GM19099 (cell line): ENCODE data around the gene DLG2.

Source experiments
- POLR2A ChIP-seq: IDR thresholded peaks from 3 replicates; pipeline ENCODE4 v1.6.1; 2011; ENCODE audit warnings: low read depth; ENCODE audit not compliant: insufficient read length; ENCODE audit errors: extremely low read depth

DLG2 gene

DNA sequence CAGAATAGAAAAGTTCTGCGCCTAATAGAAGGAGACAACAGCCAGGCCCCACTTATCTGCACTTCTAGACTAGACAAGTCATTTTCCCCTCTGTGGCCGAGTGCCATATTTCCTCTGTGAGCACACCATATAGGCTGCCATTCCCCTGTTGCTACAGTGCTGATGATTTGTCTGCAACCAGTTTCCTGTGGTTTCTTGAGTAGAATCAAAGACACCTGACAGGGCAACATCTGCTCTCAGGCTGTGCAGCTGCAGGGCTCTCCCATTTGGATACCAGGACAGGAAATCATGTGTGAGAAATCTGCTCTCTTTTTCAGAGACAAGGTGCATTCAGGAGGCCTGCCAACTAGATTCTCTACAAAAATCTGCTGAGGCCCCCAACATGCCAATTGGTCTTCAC is 879.3 kb downstream of the DLG2 start:
- TF ChIP-seq POLR2A = no peak

DNA sequence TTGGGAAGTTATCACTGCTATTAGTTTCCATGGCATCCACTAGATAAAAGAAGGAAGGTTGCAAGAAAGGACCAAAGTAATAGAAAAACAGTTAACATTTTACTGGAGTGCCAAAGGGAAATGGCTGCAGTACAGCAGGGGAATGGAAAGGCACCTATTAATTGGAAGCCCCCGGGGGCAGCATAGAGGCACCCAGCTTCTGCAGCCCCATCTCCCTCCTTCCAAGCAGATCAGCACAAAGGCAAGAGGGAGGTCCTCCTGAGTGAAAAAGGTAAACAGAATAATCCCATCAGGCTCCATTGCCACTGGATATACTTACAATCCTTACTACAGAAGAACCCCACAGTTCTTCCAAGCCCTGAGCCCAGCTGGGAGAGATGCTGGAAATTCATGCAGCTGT is 887.1 kb downstream of the DLG2 start:
- TF ChIP-seq POLR2A = no peak

DNA sequence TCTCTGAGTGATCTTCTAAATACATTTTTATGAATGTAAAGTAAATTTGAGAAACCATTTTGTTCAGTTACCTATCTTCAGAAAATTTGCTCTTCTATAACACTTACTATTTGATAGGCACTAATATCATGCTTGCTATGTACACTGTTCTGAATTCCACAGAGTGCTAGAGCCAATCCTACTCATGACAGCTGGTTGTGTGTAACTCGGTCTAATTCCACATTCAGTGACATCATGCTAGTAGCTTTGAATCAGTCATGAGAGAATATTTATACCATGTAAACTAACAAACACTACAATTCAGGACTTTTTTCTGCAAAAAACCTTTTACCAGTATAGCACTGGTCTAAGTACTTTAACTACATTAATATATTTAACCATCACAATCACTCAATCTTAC is 902.9 kb downstream of the DLG2 start:
- no peak for TF ChIP-seq POLR2A

DNA sequence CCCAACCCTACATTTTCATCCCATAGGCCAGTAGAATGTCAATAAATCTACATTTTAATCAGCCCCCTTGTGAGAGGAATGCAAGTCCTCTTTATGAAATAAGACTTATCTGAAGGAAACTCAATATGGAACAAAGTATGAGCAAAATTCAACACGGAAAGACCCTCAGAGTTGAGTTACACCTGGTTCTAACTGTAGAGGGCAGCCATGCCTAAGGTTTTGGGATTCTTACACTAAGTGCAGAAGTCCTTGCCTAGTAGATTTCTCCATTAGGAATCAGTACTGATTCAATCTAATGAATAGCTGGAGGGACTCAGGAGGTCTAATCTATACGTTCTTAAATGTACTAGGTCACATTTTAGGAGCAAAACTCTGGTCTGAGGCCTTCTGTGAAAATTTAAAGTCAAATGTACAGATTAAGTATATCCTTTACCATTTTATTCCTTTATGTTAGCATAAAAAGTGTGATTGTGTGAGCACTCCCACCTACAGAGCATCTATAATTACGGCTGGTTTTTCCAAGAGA is 904.5 kb downstream of the DLG2 start:
- TF ChIP-seq POLR2A = no peak

DNA sequence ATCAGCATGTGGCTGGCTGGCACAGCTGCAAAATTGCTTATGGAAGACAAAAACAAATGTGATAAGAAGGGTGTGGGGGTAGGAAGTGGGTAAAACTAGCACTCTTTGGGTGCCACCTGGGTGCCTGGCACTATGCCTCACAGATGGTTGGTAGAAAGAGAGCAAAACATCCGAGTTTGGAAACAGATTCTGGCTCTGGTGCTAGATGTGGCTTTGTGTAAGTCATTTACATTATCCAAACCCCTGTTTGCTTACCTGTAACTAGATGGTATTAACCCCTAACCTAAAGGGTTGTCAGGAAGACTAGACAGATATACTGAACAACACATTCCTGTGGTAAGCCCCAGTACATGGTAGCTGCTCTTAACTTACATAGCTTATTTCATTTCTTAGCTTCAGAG is 905.6 kb downstream of the DLG2 start:
- TF ChIP-seq POLR2A = no peak

DNA sequence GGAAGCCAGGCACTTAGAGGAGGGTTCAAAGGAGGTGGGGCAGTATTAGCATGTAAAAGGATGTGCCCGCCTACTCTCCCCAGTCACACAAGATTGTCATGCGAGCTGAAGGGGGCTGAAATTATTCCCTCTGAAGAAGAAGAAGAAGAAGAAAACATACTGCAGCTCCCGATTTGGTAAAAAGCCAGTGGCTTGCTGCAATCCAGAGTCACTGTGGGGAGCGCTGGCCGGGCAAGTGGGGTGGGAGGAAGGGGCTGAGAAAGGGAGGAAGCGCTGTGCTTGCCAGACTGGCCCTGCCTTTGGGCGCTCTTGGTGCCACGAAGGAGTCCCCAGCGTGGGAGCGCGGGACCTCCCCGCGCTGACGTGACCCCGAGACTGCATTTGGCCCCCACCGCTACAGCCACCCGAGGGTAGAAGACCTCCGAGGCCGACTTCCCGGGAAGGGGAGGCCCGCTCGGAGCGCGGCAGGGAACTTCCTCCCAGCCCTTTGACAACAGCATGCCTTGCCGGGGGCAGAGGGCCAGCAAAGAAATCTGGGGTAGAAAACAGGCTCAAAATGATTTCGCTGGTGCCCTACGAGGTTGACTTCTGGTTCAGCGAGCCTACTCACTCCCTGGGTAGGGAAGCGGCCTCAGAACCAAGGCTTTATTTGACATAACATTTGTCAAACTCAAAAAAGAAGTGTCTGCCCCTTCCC is 906.3 kb downstream of the DLG2 start:
- no peak for TF ChIP-seq POLR2A

DNA sequence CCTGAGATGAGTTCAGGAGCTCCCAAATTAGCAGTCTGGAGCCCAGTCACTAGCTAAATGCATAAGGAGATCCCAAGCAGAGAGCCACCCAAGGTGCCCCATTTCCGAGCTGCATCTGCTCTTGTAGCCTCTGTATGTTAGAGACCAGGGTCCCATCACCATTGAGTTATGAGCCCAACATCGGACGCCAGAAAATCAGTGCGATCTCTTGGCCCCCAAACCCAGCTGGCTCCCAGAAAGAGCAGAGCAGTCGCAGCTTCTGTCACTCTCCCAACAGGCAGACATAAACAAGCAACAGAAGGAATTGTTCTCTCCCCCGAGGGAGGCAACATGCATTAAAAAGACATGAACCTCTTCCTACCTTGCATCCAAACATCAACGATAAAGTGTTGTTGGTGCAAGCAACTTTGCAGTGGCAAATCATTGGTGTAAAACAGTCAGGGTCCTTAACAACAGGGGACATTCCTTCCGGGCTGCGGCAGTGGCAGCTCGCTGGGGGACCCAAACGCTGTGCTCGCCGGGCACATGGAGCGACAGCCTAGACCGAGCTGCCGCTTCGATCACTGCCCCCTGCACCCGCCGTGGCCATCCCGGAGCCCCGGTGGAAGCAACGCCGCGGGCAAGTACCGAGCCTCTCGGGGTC is 907.1 kb downstream of the DLG2 start:
- no peak for TF ChIP-seq POLR2A

DNA sequence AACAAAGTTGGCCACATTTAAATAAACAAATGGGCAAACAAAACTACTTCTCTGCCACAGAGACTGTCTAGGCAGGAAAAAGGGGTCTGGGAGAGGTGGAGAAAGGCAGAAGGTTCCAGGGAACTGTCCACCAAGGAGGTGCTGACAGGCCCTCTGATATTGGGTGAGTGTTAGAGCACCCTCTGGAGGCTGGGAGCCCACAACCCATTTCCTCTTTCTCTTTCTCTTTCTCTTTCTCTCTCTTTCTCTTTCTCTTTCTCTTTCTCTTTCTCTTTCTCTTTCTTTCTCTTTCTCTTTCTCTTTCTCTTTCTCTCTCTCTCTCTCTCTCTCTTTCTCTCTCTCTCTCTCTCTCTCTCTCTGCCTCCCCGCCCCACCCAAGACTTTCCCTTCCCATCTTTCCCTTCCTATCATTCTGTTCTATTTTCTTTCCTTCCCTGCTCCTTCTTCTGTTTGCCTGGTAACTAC is 912.8 kb downstream of the DLG2 start:
- TF ChIP-seq POLR2A = no peak

DNA sequence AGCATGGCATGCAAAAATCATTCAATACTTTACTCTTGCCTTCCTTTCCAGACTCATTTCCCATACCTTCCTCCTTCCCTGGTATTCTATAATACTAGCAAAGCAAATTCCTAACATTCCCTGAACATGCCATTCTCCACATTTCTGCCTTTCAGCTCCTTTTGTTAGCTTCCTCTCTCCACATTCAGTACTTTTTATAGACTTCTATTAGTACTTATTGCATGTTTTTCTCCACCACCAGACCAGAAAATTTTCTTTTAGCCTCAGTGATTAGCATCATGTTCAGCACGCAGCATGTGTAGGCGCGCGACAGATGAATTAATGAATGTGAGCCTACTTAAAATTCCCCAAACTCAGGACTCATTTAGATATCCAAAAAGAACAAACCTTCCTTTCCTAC is 935.3 kb downstream of the DLG2 start:
- no peak for TF ChIP-seq POLR2A

DNA sequence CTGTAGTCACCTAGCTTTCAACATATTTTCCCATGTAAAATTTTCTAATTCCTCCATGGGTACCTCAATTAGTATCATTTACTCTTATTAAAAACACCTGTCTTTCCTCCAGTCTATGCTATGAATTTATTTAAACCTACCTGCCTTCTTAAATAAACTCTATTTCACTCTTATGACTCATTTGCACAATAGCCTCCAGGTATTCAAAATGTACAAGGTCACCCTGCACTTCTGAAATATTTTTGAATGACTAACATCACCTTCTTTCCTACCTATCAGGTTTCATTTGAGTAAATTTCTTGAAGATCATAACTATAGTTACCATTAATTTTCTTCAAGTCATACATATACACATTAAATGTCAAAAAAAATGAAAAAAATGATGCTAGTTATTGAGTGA is 939.7 kb downstream of the DLG2 start:
- TF ChIP-seq POLR2A = no peak

DNA sequence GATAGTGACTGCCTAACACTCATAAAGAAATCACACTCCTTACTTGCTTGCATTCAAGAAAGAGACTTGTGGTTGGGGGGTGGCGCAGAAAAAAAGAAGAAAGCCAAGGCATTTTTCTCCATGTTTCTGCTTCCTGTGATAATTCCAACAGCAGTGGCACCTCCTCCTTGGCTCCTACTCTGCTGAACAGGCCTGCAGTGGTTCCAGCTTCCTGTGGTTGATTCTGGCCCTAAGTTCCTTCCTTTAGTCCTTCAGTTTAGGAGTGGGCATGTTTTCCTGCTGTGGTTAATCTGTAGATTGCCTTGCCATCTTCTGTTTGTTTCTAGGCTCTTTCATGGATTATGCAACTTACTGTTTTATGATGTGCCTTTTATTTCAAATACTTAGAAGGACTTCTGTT is 940.4 kb downstream of the DLG2 start:
- TF ChIP-seq POLR2A = no peak

DNA sequence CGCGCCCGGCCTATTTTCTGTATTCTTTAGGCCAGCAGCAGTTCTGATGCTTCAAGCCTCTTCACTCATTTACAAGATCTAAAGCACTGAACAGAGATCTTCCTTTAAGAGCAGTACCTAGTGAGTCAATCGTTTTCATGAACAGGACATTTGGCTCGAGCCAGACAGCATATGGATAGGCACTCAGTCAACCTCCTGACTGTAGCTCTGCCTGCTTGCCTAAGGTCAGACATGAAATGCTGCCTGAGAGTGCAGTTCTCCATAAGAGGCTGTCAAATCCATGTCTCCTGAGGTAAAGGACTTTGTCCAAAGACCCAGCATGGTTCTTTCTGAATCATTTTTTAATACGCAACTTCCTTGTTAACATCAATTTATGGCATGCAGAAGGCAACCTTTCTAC is 941.2 kb downstream of the DLG2 start:
- no peak for TF ChIP-seq POLR2A

DNA sequence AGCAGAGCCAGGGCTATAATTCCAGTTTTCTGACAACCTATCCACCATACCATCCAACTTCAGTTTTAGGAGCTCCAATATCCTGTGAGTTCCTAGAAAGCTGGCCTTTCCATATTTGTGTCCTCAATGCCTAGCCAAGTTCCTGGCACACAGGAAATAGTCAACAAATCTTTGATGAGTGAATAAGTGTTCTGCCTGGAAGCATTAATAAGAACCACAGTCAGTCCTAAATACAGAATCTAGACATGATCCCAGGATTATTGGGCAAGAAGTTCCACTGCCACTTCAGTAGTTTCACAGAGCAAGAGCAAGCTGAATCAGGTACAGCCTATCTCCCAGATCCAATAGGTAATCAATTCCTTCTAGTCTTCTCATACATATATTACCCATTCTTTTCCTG is 942.0 kb downstream of the DLG2 start:
- TF ChIP-seq POLR2A = no peak

DNA sequence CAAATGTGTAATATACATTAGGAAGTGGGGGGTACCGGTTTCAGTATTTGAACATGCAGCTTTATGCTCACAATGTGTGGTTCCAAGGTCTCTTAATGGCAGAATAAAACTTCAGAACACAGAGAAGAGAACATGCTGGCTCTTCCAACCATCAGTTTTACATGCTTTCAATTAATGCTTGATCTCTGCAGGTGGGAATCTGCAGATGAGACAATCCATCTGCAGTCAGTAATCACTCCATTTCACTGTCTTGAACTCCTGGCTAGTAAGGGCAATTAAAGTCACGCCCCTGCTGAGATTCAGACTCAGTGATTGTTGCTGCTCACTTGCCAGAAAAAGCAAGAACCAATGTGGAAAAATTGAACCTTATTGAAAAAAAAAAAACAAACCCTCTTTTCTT is 945.7 kb downstream of the DLG2 start:
- no peak for TF ChIP-seq POLR2A

DNA sequence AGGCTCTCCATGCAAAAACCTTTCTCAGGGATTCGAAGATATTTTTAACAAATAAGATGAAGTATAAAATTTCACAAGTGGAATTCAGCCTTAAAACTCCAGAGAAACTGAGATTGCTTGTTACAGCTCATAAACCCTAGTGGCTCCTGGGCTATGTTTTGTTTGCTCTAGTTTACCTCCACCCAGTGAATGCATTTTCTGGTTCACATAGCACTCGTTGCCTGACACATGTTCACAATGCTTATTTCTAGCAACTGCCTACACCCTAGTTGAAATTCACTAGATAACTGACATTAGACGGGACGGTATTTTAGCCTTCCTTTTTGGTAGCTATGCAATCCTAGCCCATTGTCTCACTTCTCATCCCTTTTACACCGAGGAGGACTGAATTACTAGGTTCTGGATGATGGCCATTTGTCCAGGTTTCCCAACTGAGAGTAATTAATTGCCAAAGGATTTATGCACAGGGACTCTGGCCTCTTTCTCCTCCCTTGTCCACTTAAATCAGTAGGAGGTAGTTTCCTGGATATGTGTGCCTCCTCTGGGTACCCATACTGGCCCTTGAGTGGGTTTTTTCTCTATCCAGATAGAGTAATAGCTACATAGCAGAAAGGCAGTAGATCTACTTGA is 951.6 kb downstream of the DLG2 start:
- no peak for TF ChIP-seq POLR2A

DNA sequence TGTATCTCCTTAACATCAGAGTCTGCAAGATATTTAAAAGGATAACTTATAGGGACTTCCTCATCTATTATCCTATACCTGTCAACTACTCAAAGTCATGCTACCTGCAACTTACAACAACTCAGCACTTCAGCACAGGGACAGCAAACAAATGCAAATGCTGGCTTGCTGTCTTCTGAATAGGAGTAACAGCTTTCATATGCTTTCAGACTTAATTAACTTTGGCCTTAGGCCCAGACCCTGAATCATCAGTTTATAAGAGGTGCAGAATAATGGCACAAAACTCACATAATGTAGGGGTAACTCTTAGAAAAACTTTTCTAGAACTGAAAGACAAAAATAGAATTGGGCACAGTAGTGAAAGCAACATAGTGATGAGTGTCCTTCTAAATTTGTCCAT is 953.4 kb downstream of the DLG2 start:
- no peak for TF ChIP-seq POLR2A
